ENCODE data around the gene AGPAT1.

DNA sequence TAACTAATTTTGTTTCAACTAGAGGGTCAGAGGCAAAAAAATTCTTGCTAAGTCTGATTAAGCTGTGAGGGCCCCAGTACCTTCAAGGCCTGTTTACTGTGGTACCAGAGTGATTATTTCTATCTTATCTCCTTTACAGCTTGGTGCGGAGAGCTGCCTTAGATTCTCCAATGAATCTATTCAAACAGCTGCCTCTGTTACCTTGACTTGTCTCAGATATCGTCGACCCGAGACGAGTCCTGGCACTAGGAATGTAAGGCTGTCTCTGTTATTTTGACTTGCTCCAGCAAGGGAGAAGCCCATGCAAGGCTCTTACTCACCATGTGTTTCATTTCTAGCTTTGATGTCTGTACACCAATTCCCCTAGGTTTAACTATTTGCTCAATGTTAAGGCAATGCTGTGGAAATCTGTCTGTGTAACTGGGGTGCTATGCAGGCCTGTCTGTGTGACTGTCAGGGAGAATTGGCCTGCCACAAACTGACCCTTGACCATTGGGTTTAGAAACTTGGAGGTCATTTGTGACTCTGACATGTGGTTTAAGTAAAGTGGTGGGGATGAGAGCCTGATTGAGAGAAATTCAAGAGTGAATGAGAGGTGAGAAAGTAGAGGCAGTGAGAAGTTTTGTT, 35.4 kb downstream of the AGPAT1 start:
- TF ChIP-seq, protein P1, sequence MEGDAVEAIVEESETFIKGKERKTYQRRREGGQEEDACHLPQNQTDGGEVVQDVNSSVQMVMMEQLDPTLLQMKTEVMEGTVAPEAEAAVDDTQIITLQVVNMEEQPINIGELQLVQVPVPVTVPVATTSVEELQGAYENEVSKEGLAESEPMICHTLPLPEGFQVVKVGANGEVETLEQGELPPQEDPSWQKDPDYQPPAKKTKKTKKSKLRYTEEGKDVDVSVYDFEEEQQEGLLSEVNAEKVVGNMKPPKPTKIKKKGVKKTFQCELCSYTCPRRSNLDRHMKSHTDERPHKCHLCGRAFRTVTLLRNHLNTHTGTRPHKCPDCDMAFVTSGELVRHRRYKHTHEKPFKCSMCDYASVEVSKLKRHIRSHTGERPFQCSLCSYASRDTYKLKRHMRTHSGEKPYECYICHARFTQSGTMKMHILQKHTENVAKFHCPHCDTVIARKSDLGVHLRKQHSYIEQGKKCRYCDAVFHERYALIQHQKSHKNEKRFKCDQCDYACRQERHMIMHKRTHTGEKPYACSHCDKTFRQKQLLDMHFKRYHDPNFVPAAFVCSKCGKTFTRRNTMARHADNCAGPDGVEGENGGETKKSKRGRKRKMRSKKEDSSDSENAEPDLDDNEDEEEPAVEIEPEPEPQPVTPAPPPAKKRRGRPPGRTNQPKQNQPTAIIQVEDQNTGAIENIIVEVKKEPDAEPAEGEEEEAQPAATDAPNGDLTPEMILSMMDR (IDR thresholded peaks at IDR 0.05) = no peak
- TF ChIP-seq, protein P2, sequence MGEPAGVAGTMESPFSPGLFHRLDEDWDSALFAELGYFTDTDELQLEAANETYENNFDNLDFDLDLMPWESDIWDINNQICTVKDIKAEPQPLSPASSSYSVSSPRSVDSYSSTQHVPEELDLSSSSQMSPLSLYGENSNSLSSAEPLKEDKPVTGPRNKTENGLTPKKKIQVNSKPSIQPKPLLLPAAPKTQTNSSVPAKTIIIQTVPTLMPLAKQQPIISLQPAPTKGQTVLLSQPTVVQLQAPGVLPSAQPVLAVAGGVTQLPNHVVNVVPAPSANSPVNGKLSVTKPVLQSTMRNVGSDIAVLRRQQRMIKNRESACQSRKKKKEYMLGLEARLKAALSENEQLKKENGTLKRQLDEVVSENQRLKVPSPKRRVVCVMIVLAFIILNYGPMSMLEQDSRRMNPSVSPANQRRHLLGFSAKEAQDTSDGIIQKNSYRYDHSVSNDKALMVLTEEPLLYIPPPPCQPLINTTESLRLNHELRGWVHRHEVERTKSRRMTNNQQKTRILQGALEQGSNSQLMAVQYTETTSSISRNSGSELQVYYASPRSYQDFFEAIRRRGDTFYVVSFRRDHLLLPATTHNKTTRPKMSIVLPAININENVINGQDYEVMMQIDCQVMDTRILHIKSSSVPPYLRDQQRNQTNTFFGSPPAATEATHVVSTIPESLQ (CRISPR knock-in tag; IDR thresholded peaks at IDR 0.05) = no peak
- no peak for TF ChIP-seq SMAD4 (CRISPR knock-in tag; IDR thresholded peaks at IDR 0.05)
- TF ChIP-seq, protein P3, sequence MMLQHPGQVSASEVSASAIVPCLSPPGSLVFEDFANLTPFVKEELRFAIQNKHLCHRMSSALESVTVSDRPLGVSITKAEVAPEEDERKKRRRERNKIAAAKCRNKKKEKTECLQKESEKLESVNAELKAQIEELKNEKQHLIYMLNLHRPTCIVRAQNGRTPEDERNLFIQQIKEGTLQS (CRISPR knock-in tag; conservative IDR thresholded peaks at IDR 0.05) = no peak

All from WTC11 (cell line).